HCT116 (cell line): Measurements from ENCODE around the gene UPB1. TPM values are rescaled to one million over a fixed set of nuclear protein-coding genes. Genes with fewer than 3 reads are reported as not detected.

Experiments used
- ATAC-seq: fragments of 200-7000 bp; cut with Tn5 transposase; 2 replicates; pipeline ENCODE4 v1.9.1; 2020; ENCODE audit warnings: mild to moderate bottlenecking, moderate library complexity
- BruUV-seq: library from RNA; stranded (reverse); fragments of 400-500 nt; replicated peaks from 2 replicates; lab custom pipeline; 2021; lab: Mats Ljungman, UMichigan
- CTCF ChIA-PET: fragments of 300-600 bp; sonication (Branson Sonifier 250); formaldehyde crosslinking; loops from one replicate; lab custom pipeline; 2021; ENCODE audit warnings: antibody characterized with exemption; lab: Charles Lee
- POLR2A ChIA-PET: fragments of 300-600, 350-600 bp; sonication (Branson Sonifier 250); formaldehyde crosslinking; loops from one replicate; lab custom pipeline; 2021; ENCODE audit warnings: antibody characterized with exemption; lab: Charles Lee
- RAD21 ChIA-PET, 2 experiments: fragments of 300-600 bp; sonication (Branson Sonifier 250); formaldehyde crosslinking; loops; one replicate each; lab custom pipeline; 2023; ENCODE audit warnings: low total read pairs in 2 of 2; ENCODE audit not compliant: uncharacterized antibody in 2 of 2, unreplicated experiment in 2 of 2, low non-redundant PET in 1 of 2; lab: Charles Lee
- DNase-seq: peaks from one replicate; pipeline ENCODE4 v3.0.0-alpha.2; 2010; ENCODE audit warnings: low read depth, low spot score
- H2AFZ ChIP-seq: fragments of 200-600 bp; shearing (Covaris generic), sonication (generic); 2 replicates; pipeline ENCODE4 v1.6.1; 2017; ENCODE audit warnings: low read depth, mixed run types, mixed read lengths, antibody characterized with exemption, low read length; ENCODE audit not compliant: poor library complexity, severe bottlenecking
- H3K27ac ChIP-seq: 2 replicates; pipeline ENCODE4 v1.5.1; 2012; ENCODE audit warnings: low read depth, low read length
- H3K27me3 ChIP-seq: fragments of 200-600 bp; sonication (generic); 2 replicates; pipeline ENCODE4 v1.6.1; 2016; ENCODE audit warnings: mixed run types, low read length, mixed read lengths; ENCODE audit not compliant: insufficient read depth
- H3K36me3 ChIP-seq, 2 experiments: fragments of 200-500 bp in 1 of 2; fragments of 200-600 bp in 1 of 2; sonication (Bioruptor generic) in 1 of 2; sonication (generic) in 1 of 2; 2 replicates each; pipeline versions ENCODE4 v1.5.1 to v1.6.1; 2014 to 2016; ENCODE audit warnings: low read length in 2 of 2, inconsistent platforms in 1 of 2, mixed read lengths in 1 of 2, mixed run types in 1 of 2; ENCODE audit not compliant: insufficient read depth in 2 of 2, control insufficient read depth in 1 of 2
- H3K4me1 ChIP-seq, 2 experiments: fragments of 200-600 bp in 1 of 2; sonication (generic) in 1 of 2; 2 replicates each; pipeline versions ENCODE4 v1.5.1 to v1.6.1; 2012 to 2017; ENCODE audit warnings: low read length in 2 of 2, inconsistent platforms in 1 of 2, mild to moderate bottlenecking in 1 of 2, mixed read lengths in 1 of 2, mixed run types in 1 of 2, moderate library complexity in 1 of 2; ENCODE audit not compliant: insufficient read depth in 2 of 2, control insufficient read depth in 1 of 2
- H3K4me2 ChIP-seq: fragments of 200-600 bp; sonication (generic); 2 replicates; pipeline ENCODE4 v1.6.1; 2017; ENCODE audit warnings: mixed run types, low read length, mixed read lengths
- H3K4me3 ChIP-seq, 2 experiments: fragments of 200-600 bp in 1 of 2; sonication (generic) in 1 of 2; replicated peaks in 1 of 2; 2 replicates each; pipeline ENCODE4 v1.5.1; 2011 to 2016; ENCODE audit warnings: low read length in 2 of 2, control low read depth in 1 of 2, low read depth in 1 of 2, mild to moderate bottlenecking in 1 of 2, mixed read lengths in 1 of 2, mixed run types in 1 of 2
- H3K79me2 ChIP-seq: fragments of 200-600 bp; sonication (generic); 2 replicates; pipeline ENCODE4 v1.6.1; 2017; ENCODE audit warnings: mild to moderate bottlenecking, mixed run types, low read length, moderate library complexity, mixed read lengths; ENCODE audit not compliant: insufficient read depth
- H3K9ac ChIP-seq: fragments of 200-600 bp; sonication (generic); 2 replicates; pipeline ENCODE4 v1.6.1; 2016; ENCODE audit warnings: low read length, mixed read lengths
- H3K9me2 ChIP-seq: fragments of 200-600 bp; sonication (generic), shearing (Covaris generic); 2 replicates; pipeline ENCODE4 v1.6.1; 2017; ENCODE audit warnings: mixed run types, mild to moderate bottlenecking, moderate library complexity; ENCODE audit not compliant: insufficient read depth
- H3K9me3 ChIP-seq, 2 experiments: fragments of 200-500 bp in 1 of 2; fragments of 200-600 bp in 1 of 2; sonication (Bioruptor generic) in 1 of 2; sonication (generic) in 1 of 2; 2 replicates each; pipeline ENCODE4 v1.6.1; 2014 to 2017; ENCODE audit warnings: low read length in 2 of 2, mixed read lengths in 2 of 2, inconsistent platforms in 1 of 2, low read depth in 1 of 2, mild to moderate bottlenecking in 1 of 2, mixed run types in 1 of 2, moderate library complexity in 1 of 2; ENCODE audit not compliant: control insufficient read depth in 1 of 2, insufficient read depth in 1 of 2
- H4K20me1 ChIP-seq: fragments of 200-600 bp; sonication (generic), shearing (Covaris generic); 2 replicates; pipeline ENCODE4 v1.6.1; 2017; ENCODE audit warnings: mixed run types, mild to moderate bottlenecking, moderate library complexity; ENCODE audit not compliant: insufficient read depth
- EZH2 ChIP-seq: fragments of 200-600 bp; sonication (generic); IDR thresholded peaks from 2 replicates; pipeline ENCODE4 v1.6.1; 2017; ENCODE audit warnings: antibody characterized with exemption, mixed run types
- EZH2phosphoT487 ChIP-seq: fragments of 200-600 bp; IDR thresholded peaks from 2 replicates; pipeline ENCODE4 v1.6.1; 2018; ENCODE audit warnings: antibody characterized with exemption, borderline replicate concordance
- FOSL1 ChIP-seq: IDR thresholded peaks from 2 replicates; pipeline ENCODE4 v1.6.1; 2012; ENCODE audit warnings: low read depth
- MAX ChIP-seq: IDR thresholded peaks from 2 replicates; pipeline ENCODE4 v1.6.1; 2012
- REST ChIP-seq: IDR thresholded peaks from 2 replicates; pipeline ENCODE4 v1.6.1; 2012; ENCODE audit warnings: low read depth
- TCF7L2 ChIP-seq: IDR thresholded peaks from 2 replicates; pipeline ENCODE4 v1.7.0; 2011; ENCODE audit warnings: borderline replicate concordance, inconsistent platforms; ENCODE audit not compliant: insufficient read depth, insufficient read length; ENCODE audit errors: extremely low read depth
- ZNF274 ChIP-seq: fragments of 200-500 bp; sonication (Bioruptor generic); IDR thresholded peaks from 2 replicates; pipeline ENCODE4 v1.6.1; 2014; ENCODE audit warnings: mild to moderate bottlenecking, low read depth, low read length, inconsistent platforms
- intact Hi-C: fragments of 100-400 bp; cut with micrococcal nuclease; formaldehyde crosslinking; loops from 2 replicates; pipeline ENCODE4 v1.10.0; 2022
- total RNA-seq: library from RNA; stranded (reverse); gene quantifications from one replicate; pipeline ENCODE4 v1.2.1, GENCODE V29; 2021; ENCODE audit not compliant: unreplicated experiment

UPB1 gene
- total RNA-seq, 1 experiment from 2014 or later, result 0.27 TPM

GRCh38 chr22:24504956-24505736 is 10.0 kb downstream of the UPB1 start:
- RAD21 ChIA-PET, result interaction anchor here in 1 of 2 experiments (0.7 kb wide), 1 partner anchor 103 kb away, joined by 4 read pairs; no protein-coding TSS in a partner anchor
- no peak overlapping the region for H3K9ac ChIP-seq
- no peak for TF ChIP-seq MAX
- TF ChIP-seq TCF7L2, result no peak
- no peak for TF ChIP-seq FOSL1
- TF ChIP-seq EZH2, result no peak
- no peak for TF ChIP-seq EZH2phosphoT487
- no peak for TF ChIP-seq ZNF274
- no peak for TF ChIP-seq REST
- no peak overlapping the region for H3K27ac ChIP-seq
- no peaks in the 10 kb centered on the region for H3K27me3 ChIP-seq
- H3K4me2 ChIP-seq, result no peak overlapping the region
- no peaks in the 10 kb centered on the region for H3K79me2 ChIP-seq
- POLR2A ChIA-PET, result interaction anchor here (0.6 kb wide), 1 partner anchor 1885 kb away, joined by 3 read pairs; no protein-coding TSS in a partner anchor
- BruUV-seq, result no TSS peak
- CTCF ChIA-PET, result interaction anchor here (0.7 to 2.9 kb wide), 2 partner anchors 82 to 258 kb away, joined by 4 to 23 read pairs; no protein-coding TSS in a partner anchor
- H3K4me3 ChIP-seq, result no peak overlapping the region
- intact Hi-C loops, result no loop called here
- no peaks in the 10 kb centered on the region for H3K9me2 ChIP-seq
- DNase-seq, result no peak
- H3K9me3 ChIP-seq, result no peaks in the 10 kb centered on the region
- ATAC-seq, result no peak
- H3K4me1 ChIP-seq, result peaks cover 0 to 5% of the 10 kb centered on the region in 2 experiments; a peak in 1 of 4 replicates
- no peaks in the 10 kb centered on the region for H4K20me1 ChIP-seq
- no peaks in the 10 kb centered on the region for H3K36me3 ChIP-seq
- no peak overlapping the region for H2AFZ ChIP-seq
